Rectal smooth muscle tissue (tissue), 1 donor: ENCODE measurements around the gene RUNDC1.
"Not testable (repeated sequence)": the region's sequence is repeated elsewhere in the genome, so short reads cannot be mapped to it uniquely, and the experiment has no call there.

Experiments used
- H3K27ac ChIP-seq: one replicate; pipeline ENCODE4 v1.7.0; 2013; ENCODE audit warnings: low read depth, low read length, inconsistent platforms
- H3K27me3 ChIP-seq: one replicate; pipeline ENCODE4 v1.7.0; 2013; ENCODE audit warnings: low read length; ENCODE audit not compliant: control insufficient read depth, insufficient read depth
- H3K36me3 ChIP-seq: one replicate; pipeline ENCODE4 v1.7.0; 2013; ENCODE audit warnings: low read length; ENCODE audit not compliant: control insufficient read depth, insufficient read depth
- H3K4me1 ChIP-seq: one replicate; pipeline ENCODE4 v1.7.0; 2013; ENCODE audit warnings: low read length; ENCODE audit not compliant: control insufficient read depth, insufficient read depth
- H3K4me3 ChIP-seq: one replicate; pipeline ENCODE4 v1.7.0; 2013; ENCODE audit warnings: low read length
- H3K9ac ChIP-seq: one replicate; pipeline ENCODE4 v1.7.0; 2013; ENCODE audit warnings: low read length

RUNDC1 gene

DNA sequence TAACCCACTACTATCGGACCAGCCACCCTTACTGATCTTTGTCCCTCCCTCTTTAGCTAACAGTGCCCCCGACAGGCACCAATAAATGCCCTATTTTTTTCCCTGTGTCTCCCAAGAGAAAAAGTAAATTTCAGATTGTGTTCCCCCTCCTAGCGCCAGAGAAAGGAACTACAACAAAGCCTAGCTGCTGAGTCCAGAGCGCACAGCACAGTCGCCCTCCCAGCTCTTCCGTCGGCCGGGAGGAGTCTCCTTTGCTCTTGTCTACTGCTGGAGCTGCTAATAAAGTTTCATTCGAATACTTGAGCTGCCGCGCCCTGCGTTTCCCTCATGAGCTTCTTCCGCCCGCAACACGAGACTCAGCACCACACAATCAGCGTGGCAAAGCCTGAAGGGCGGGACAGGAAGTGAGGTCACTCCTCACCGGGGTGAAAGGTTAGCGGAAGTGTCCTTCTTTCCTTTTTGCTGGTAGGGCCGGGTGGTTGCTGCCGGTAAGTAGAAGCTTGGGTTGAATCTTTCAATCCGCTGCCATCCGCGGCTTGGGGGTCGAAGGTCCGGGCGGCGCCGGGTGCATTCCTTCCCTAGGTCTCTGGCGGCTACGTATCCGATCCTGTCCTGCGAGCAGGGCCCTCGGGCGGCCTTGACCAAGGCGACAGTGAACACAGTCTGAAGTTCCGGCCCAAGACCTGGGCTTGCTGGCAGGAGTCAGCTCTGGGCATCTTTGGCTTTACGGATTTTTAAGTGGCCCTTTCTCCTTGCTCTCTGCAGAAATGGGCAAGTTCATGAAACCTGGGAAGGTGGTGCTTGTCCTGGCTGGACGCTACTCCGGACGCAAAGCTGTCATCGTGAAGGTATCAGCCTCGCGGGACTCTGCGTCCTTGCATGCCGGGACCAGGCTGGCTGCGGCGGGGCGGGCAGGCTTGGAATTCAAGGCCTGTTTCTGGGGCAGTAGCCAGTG, 17.9 kb downstream of the RUNDC1 start, which contains the start of gene RPL27:
TSS of gene RPL27 (plus strand) at position 436 of the 955 bp plus-strand sequence. CDS start at position 768, 332 bp downstream.
- H3K36me3 ChIP-seq, result peaks cover 14% of the 10 kb centered on the region
- peak within 1 kb of the TSS; percentile 91 for H3K9ac ChIP-seq
- H3K4me1 ChIP-seq, result peaks cover 14% of the 10 kb centered on the region
- H3K27ac ChIP-seq, result peak within 1 kb of the TSS; percentile 85
- peak within 1 kb of the TSS; percentile 82 for H3K4me3 ChIP-seq
- H3K27me3 ChIP-seq, result no peaks in the 10 kb centered on the region

DNA sequence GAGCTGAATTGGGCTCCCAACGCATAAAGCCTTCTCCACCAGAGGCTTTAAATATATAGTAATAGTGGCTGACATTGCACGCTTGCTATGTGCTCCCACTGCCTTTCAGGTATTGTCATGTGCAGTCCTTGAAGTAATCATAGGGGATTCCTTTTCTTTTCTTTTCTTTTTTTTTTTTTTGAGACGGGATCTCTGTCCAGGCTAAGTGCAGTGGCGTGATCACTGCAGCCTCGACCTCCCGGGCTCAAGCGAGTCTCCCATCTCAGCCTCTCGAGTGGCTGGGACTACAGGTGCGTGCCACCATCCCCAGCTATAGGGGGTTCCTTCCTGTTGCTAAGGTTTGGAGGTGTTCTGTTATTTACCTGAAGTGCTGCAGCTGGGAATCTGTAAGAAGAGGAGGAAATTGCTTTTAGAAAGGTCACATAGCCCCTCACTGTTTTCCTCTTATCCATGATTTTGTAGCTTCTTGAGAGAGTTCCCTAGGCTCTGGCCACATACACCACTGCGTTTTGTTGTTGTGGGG, 18.7 kb downstream of the RUNDC1 start:
- peaks cover 19% of the 10 kb centered on the region for H3K36me3 ChIP-seq
- peak overlapping the region; percentile 82 for H3K4me3 ChIP-seq
- H3K9ac ChIP-seq, result peak overlapping the region; percentile 91
- peak overlapping the region; percentile 85 for H3K27ac ChIP-seq
- no peaks in the 10 kb centered on the region for H3K27me3 ChIP-seq
- H3K4me1 ChIP-seq, result peaks cover 14% of the 10 kb centered on the region

DNA sequence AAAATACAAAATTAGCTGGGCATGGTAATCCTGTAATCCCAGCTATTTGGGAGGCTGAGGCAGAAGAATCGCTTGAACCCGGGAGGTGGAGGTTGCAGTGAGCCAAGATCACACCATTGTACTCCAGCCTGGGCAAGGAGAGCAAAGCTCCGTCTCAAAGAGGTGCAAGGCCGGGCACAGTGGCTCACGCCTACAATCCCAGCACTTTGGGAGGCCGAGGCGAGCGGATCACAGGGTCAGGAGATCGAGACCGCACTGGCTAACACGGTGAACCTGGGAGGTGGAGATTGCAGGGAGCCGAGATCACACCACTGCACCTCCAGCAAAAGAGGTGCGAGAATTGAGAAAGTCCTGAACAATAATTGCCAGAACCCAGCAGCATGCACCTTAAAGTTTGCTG, 20.5 kb downstream of the RUNDC1 start:
- H3K36me3 ChIP-seq, result peaks cover 19% of the 10 kb centered on the region
- H3K4me1 ChIP-seq, result peaks cover 14% of the 10 kb centered on the region
- not testable (repeated sequence) for H3K4me3 ChIP-seq, H3K27ac ChIP-seq, H3K9ac ChIP-seq, H3K27me3 ChIP-seq

GRCh38 chr17:43003542-43004172, 23.3 kb downstream of the RUNDC1 start:
- H3K27me3 ChIP-seq, result no peaks in the 10 kb centered on the region
- peaks cover 10% of the 10 kb centered on the region for H3K4me1 ChIP-seq
- no peak overlapping the region for H3K27ac ChIP-seq
- H3K36me3 ChIP-seq, result peaks cover 19% of the 10 kb centered on the region
- H3K4me3 ChIP-seq, result no peak overlapping the region
- no peak overlapping the region for H3K9ac ChIP-seq

DNA sequence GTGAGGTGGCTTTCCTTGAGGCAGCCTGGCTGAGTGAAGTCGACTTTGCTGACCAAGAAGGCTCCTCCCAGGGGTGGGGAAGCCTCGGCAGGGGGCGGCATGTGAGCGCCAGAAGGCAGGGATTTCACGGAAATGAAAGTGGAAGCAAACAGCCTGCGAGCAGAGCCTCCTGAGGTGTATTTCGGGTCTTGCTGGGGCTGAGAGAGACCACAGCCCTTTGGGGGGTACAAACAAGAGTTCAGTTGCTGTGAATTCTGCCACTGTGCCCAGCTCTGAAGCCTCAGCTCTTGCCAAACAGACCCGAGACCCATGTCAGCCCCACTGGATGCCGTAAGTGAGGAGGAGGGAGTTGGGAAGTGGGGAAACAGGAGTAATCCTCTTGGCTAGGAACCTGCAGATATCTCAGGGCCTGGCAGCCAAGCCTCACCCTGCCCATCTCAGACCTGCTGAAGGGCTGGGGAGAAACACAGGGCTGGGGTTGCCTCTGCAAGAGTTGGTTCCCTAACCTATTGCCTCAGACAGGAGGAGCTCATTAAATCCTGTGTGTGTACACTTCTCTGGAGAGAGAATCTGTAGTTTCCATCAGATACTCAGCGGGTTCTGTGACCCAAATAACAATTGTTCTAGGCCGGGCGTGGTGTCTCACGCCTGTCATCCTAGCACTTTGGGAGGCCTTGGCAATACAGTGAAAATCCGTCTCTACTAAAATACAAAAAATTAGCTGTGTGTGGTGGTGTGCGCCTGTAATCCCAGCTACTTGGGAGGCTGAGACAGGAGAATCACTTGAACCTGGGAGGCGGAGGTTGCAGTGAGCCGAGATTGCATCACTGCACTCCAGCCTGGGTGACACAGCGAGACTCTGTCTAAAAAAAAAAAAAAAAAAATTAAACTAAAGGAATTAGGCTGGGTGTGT, 26.5 kb downstream of the RUNDC1 start, which contains the start of gene IFI35:
TSS of gene IFI35 (plus strand) at position 146 of the 913 bp plus-strand sequence. CDS start at position 310, 164 bp downstream.
- Histone ChIP-seq H3K36me3 (peaks cover 7% of the 10 kb centered on the region), H3K4me3 (peak within 1 kb of the TSS; percentile 96), H3K27ac (peak within 1 kb of the TSS; percentile 94), H3K9ac (peak within 1 kb of the TSS; percentile 93), H3K27me3 (no peaks in the 10 kb centered on the region), H3K4me1 (peaks cover 3% of the 10 kb centered on the region)

GRCh38 chr17:43010667-43011308, 30.4 kb downstream of the RUNDC1 start:
- Histone ChIP-seq H3K36me3 (peaks cover 14% of the 10 kb centered on the region), H3K4me1 (peaks cover 3% of the 10 kb centered on the region), H3K9ac (no peak overlapping the region), H3K27me3 (no peaks in the 10 kb centered on the region), H3K4me3 (no peak overlapping the region), H3K27ac (no peak overlapping the region)

- H3K27me3 ChIP-seq, result no peaks in the 10 kb centered on the region
- no peaks in the 10 kb centered on the region for H3K4me1 ChIP-seq
- H3K4me3 ChIP-seq, result no peak overlapping the region
- H3K36me3 ChIP-seq, result peaks cover 14% of the 10 kb centered on the region
- H3K9ac ChIP-seq, result no peak overlapping the region
- H3K27ac ChIP-seq, result no peak overlapping the region
Observed at GRCh38 chr17:43011728-43012472, 31.5 kb downstream of the RUNDC1 start.

- Histone ChIP-seq H3K27ac (no peak overlapping the region), H3K27me3 (no peaks in the 10 kb centered on the region), H3K4me3 (no peak overlapping the region), H3K4me1 (peaks cover 2% of the 10 kb centered on the region), H3K36me3 (peaks cover 18% of the 10 kb centered on the region), H3K9ac (peak overlapping the region; percentile 6)
Observed at GRCh38 chr17:43013296-43013695, 32.9 kb downstream of the RUNDC1 start.

DNA sequence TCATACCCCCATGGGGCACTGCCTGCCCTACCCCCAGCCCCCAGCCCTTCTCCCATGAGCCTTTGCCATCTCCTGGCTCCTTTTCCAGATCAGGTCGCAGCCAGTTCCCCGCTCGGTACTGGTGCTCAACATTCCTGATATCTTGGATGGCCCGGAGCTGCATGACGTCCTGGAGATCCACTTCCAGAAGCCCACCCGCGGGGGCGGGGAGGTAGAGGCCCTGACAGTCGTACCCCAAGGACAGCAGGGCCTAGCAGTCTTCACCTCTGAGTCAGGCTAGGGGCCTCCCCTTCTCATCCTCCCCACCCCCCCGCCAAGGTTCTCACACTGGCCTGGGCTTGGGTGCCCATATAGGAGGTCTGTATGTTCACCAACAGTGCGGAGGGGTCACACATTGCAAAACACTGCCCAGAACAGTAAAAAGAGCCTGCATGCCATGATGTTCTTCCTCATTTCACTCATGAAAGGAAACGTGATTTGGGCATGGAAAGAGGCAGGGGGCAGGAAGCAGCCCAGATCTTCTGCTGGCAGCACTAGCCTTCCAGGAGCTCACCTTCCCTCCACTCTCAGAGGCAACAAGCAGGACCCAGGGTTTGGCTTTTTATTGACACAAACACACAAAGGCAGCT, 33.8 kb downstream of the RUNDC1 start:
- H3K4me3 ChIP-seq, result no peak overlapping the region
- H3K4me1 ChIP-seq, result peaks cover 5% of the 10 kb centered on the region
- no peaks in the 10 kb centered on the region for H3K27me3 ChIP-seq
- no peak overlapping the region for H3K9ac ChIP-seq
- no peak overlapping the region for H3K27ac ChIP-seq
- peaks cover 21% of the 10 kb centered on the region for H3K36me3 ChIP-seq

DNA sequence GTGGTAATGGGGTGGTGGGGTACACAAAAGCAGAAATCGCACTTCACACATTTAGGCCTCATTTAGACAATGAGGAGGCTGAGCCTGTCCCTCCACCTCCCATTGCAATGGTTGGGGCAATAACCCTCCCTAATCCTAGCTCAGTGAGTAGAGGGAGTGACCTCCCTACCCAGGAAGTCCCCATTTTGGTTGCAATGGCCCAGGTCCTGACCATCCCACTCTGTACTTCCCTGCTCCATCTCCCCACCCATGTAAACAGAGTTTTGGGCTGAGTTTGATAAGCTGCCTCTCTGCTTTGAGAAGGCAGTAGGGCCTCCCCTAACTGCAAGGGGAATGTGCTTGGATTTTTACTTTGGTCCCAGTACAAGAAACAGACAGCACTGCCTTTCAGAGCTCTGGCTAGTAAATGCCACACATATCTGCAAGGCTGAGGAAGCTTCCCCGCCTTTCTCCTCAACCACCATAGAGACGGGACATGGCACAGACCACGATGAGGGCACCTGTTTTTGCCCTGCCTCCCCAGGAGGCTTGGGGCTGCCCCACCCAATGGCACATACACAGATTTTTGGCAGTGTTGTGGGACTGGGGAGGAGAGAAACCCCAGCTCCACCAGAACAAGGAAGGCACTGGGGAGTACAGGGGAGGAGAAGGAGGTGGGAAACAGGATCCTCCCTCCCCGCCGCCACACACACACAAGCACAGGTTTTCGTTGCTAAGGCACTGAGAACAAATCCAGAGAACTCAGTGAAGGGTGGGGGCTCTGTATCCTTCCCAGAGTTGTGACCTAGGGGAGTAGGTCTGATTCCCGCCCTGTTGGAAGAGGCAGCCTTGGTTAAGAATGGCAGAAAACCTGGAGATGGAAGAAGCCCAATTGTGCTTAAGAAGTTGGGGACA, 34.5 kb downstream of the RUNDC1 start:
- Histone ChIP-seq H3K36me3 (peaks cover 21% of the 10 kb centered on the region), H3K27me3 (no peaks in the 10 kb centered on the region), H3K9ac (no peak overlapping the region), H3K4me3 (no peak overlapping the region), H3K4me1 (peaks cover 9% of the 10 kb centered on the region), H3K27ac (no peak overlapping the region)
